Mesodermal cell (in vitro differentiated cells): ENCODE results near the gene RASGRP4.

Experiments
- H3K27ac ChIP-seq: 2 replicates; pipeline ENCODE4 v1.7.0; 2013; ENCODE audit warnings: mild to moderate bottlenecking, low read depth, low read length, moderate library complexity; ENCODE audit not compliant: severe bottlenecking
- H3K36me3 ChIP-seq: 2 replicates; pipeline ENCODE4 v1.7.1; 2013; ENCODE audit warnings: mild to moderate bottlenecking, low read length, moderate library complexity; ENCODE audit not compliant: control insufficient read depth, insufficient read depth
- H3K4me1 ChIP-seq: one replicate; pipeline ENCODE4 v1.7.1; 2013; ENCODE audit warnings: mild to moderate bottlenecking, low read length; ENCODE audit not compliant: insufficient read depth, control insufficient read depth, poor library complexity, severe bottlenecking
- H3K4me3 ChIP-seq: 2 replicates; pipeline ENCODE4 v1.7.0; 2013; ENCODE audit warnings: low read length, control low read depth, mild to moderate bottlenecking; ENCODE audit not compliant: insufficient read depth, poor library complexity, severe bottlenecking; ENCODE audit errors: extremely low read depth
- H3K9me3 ChIP-seq: 2 replicates; pipeline ENCODE4 v1.7.1; 2013; ENCODE audit warnings: mild to moderate bottlenecking, low read length, moderate library complexity; ENCODE audit not compliant: control insufficient read depth
- WGBS, 2 experiments: methylation state at CpG; one replicate each; pipeline ENCODE4 v1.1.5; 2013; ENCODE audit warnings: missing lambda C conversion rate in 2 of 2; ENCODE audit not compliant: insufficient coverage in 2 of 2; 5-methylcytosine and 5-hydroxymethylcytosine counted together

RASGRP4 gene

GRCh38 chr19:38388349-38389100 is 37.5 kb downstream of the RASGRP4 start, which contains the start of gene SPRED3:
Gene SPRED3, plus strand, starts transcription at chr19:38388697. Its CDS starts 1,606 bp downstream, at chr19:38390303.
- Histone ChIP-seq H3K27ac (peak within 1 kb of the TSS; percentile 86), H3K9me3 (no peaks in the 10 kb centered on the region), H3K4me1 (peaks cover 19% of the 10 kb centered on the region), H3K36me3 (peaks cover 41% of the 10 kb centered on the region), H3K4me3 (peak within 1 kb of the TSS; percentile 68)
- WGBS, 2 experiments = 0% methylated on average over 21 of the region's 46 CpGs

- H3K36me3 ChIP-seq = peaks cover 41% of the 10 kb centered on the region
- peak within 1 kb of the TSS; percentile 86 for H3K27ac ChIP-seq
- 2 to 4% methylated on average over 38 to 49 of the region's 51 CpGs for WGBS, 2 experiments
Observed at GRCh38 chr19:38387550-38388348, 38.3 kb downstream of the RASGRP4 start, which contains the start of gene GGN. Gene GGN, minus strand, starts transcription at chr19:38388034. Its CDS starts 773 bp downstream, at chr19:38387261.

GRCh38 chr19:38386971-38387549 is 39.0 kb downstream of the RASGRP4 start:
- Histone ChIP-seq H3K36me3 (peaks cover 41% of the 10 kb centered on the region), H3K9me3 (no peaks in the 10 kb centered on the region), H3K4me3 (peak overlapping the region; percentile 40), H3K4me1 (peaks cover 15% of the 10 kb centered on the region), H3K27ac (peak overlapping the region; percentile 61)
- WGBS, 2 experiments = 68 to 74% methylated on average over 33 to 34 of the region's 36 CpGs

More at GRCh38 chr19:38387550-38388348, 38.3 kb downstream of the RASGRP4 start, which contains the start of gene GGN:
- Histone ChIP-seq H3K4me1 (peaks cover 19% of the 10 kb centered on the region), H3K9me3 (no peaks in the 10 kb centered on the region), H3K4me3 (peak within 1 kb of the TSS; percentile 68)

GRCh38 chr19:38386300-38386970 is 39.6 kb downstream of the RASGRP4 start:
- peaks cover 43% of the 10 kb centered on the region for H3K36me3 ChIP-seq
- no peak overlapping the region for H3K27ac ChIP-seq
- no peaks in the 10 kb centered on the region for H3K9me3 ChIP-seq
- H3K4me1 ChIP-seq = peaks cover 13% of the 10 kb centered on the region
- WGBS, 2 experiments = 79 to 83% methylated on average over 55 to 58 of the region's 61 CpGs
- H3K4me3 ChIP-seq = no peak overlapping the region

- no peak overlapping the region for H3K4me3 ChIP-seq
- H3K36me3 ChIP-seq = peaks cover 46% of the 10 kb centered on the region
- no peaks in the 10 kb centered on the region for H3K9me3 ChIP-seq
- 96 to 97% methylated on average over 35 to 38 of the region's 40 CpGs for WGBS, 2 experiments
- no peak overlapping the region for H3K27ac ChIP-seq
- H3K4me1 ChIP-seq = peaks cover 11% of the 10 kb centered on the region
Observed at GRCh38 chr19:38385804-38386257, 40.2 kb downstream of the RASGRP4 start.

GRCh38 chr19:38385057-38385803 is 40.8 kb downstream of the RASGRP4 start:
- WGBS, 2 experiments = 97% methylated on average over 31 of the region's 40 CpGs
- no peak overlapping the region for H3K4me3 ChIP-seq
- H3K4me1 ChIP-seq = peaks cover 5% of the 10 kb centered on the region
- H3K36me3 ChIP-seq = peaks cover 52% of the 10 kb centered on the region
- H3K27ac ChIP-seq = no peak overlapping the region
- H3K9me3 ChIP-seq = no peaks in the 10 kb centered on the region

GRCh38 chr19:38384209-38385027 is 41.6 kb downstream of the RASGRP4 start:
- no peaks in the 10 kb centered on the region for H3K9me3 ChIP-seq
- H3K27ac ChIP-seq = no peak overlapping the region
- 78 to 87% methylated on average over 7 to 8 of the region's 10 CpGs for WGBS, 2 experiments
- H3K36me3 ChIP-seq = peaks cover 60% of the 10 kb centered on the region
- peaks cover 4% of the 10 kb centered on the region for H3K4me1 ChIP-seq
- no peak overlapping the region for H3K4me3 ChIP-seq

- Histone ChIP-seq H3K36me3 (peaks cover 67% of the 10 kb centered on the region), H3K4me1 (peaks cover 4% of the 10 kb centered on the region), H3K27ac (no peak overlapping the region), H3K4me3 (no peak overlapping the region), H3K9me3 (no peaks in the 10 kb centered on the region)
- 100% methylated on average over 2 of the region's 2 CpGs for WGBS, 2 experiments
Observed at GRCh38 chr19:38383743-38384142, 42.3 kb downstream of the RASGRP4 start.

GRCh38 chr19:38383184-38383583 is 42.8 kb downstream of the RASGRP4 start:
- no peak overlapping the region for H3K4me3 ChIP-seq
- H3K27ac ChIP-seq = no peak overlapping the region
- H3K9me3 ChIP-seq = no peaks in the 10 kb centered on the region
- WGBS, 2 experiments = 95 to 97% methylated on average over 9 to 10 of the region's 10 CpGs
- peaks cover 67% of the 10 kb centered on the region for H3K36me3 ChIP-seq
- H3K4me1 ChIP-seq = peaks cover 4% of the 10 kb centered on the region
